NT2/D1 (cell line): ENCODE measurements around the gene PYHIN1.

Source experiments
- SUZ12 ChIP-seq: IDR thresholded peaks from 2 replicates; pipeline ENCODE4 v1.6.1; 2011; ENCODE audit not compliant: insufficient read length, insufficient read depth; ENCODE audit errors: extremely low read depth
- YY1 ChIP-seq: IDR thresholded peaks from 2 replicates; pipeline ENCODE4 v1.6.1; 2011; ENCODE audit not compliant: insufficient read length, insufficient read depth
- ZNF274 ChIP-seq: IDR thresholded peaks from 2 replicates; pipeline ENCODE4 v1.6.1; 2011; ENCODE audit warnings: mild to moderate bottlenecking, low read depth, low read length

GRCh38 chr1:158998781-158999161 is 67.4 kb downstream of the PYHIN1 start:
- TF ChIP-seq YY1 (no peak), ZNF274 (no peak), SUZ12 (no peak)
